Neural progenitor cell (in vitro differentiated cells): ENCODE results near the gene TOX2. TPM values are rescaled to one million over a fixed set of nuclear protein-coding genes. Genes with fewer than 3 reads are reported as not detected.

Source experiments
- DNase-seq: peaks from one replicate; pipeline ENCODE4 v3.0.0-alpha.2; 2016; ENCODE audit warnings: low spot score
- H2AFZ ChIP-seq: fragments of 200-600 bp; sonication (generic); replicated peaks from 2 replicates; pipeline ENCODE4 v1.6.1; 2016; ENCODE audit warnings: antibody characterized with exemption
- H3F3A ChIP-seq: fragments of 200-600 bp; sonication (generic); 2 replicates; pipeline ENCODE4 v1.6.1; 2016; ENCODE audit warnings: antibody characterized with exemption, low read depth
- H3K27ac ChIP-seq: fragments of 200-600 bp; sonication (generic); 2 replicates; pipeline ENCODE4 v1.5.1; 2016; ENCODE audit warnings: mild to moderate bottlenecking
- H3K27me3 ChIP-seq: fragments of 200-600 bp; sonication (generic); 2 replicates; pipeline ENCODE4 v1.6.1; 2016; ENCODE audit warnings: mild to moderate bottlenecking, moderate library complexity
- H3K36me3 ChIP-seq: fragments of 200-600 bp; sonication (generic); 2 replicates; pipeline ENCODE4 v1.5.1; 2016
- H3K4me1 ChIP-seq: fragments of 200-600 bp; sonication (generic); 2 replicates; pipeline ENCODE4 v1.6.1; 2016; ENCODE audit warnings: mixed run types
- H3K4me2 ChIP-seq: fragments of 200-600 bp; sonication (generic); 2 replicates; pipeline ENCODE4 v1.6.1; 2016
- H3K4me3 ChIP-seq: fragments of 200-600 bp; sonication (generic); 2 replicates; pipeline ENCODE4 v1.5.1; 2016
- H3K79me2 ChIP-seq: fragments of 200-600 bp; sonication (generic); 2 replicates; pipeline ENCODE4 v1.6.1; 2016; ENCODE audit warnings: low read depth
- H3K9ac ChIP-seq: fragments of 200-600 bp; sonication (generic); 2 replicates; pipeline ENCODE4 v1.6.1; 2016
- H3K9me3 ChIP-seq: fragments of 200-600 bp; sonication (generic); 2 replicates; pipeline ENCODE4 v1.5.1; 2016; ENCODE audit warnings: low read depth
- H4K20me1 ChIP-seq: fragments of 200-600 bp; sonication (generic); 2 replicates; pipeline ENCODE4 v1.6.1; 2016; ENCODE audit warnings: low read depth
- H3K27ac Mint-ChIP-seq: 3 replicates; pipeline ENCODE4 v1.8.0; 2021; ENCODE audit warnings: mixed read lengths
- H3K27me3 Mint-ChIP-seq: 2 replicates; pipeline ENCODE4 v1.8.0; 2022; ENCODE audit warnings: low read depth, mild to moderate bottlenecking, inconsistent platforms, moderate library complexity, mixed read lengths; ENCODE audit not compliant: insufficient read depth
- H3K36me3 Mint-ChIP-seq: 3 replicates; pipeline ENCODE4 v1.8.0; 2021; ENCODE audit warnings: mixed read lengths
- H3K4me1 Mint-ChIP-seq: 3 replicates; pipeline ENCODE4 v1.8.0; 2021; ENCODE audit warnings: mixed read lengths
- H3K4me3 Mint-ChIP-seq: 3 replicates; pipeline ENCODE4 v1.8.0; 2021; ENCODE audit warnings: mild to moderate bottlenecking, moderate library complexity, mixed read lengths
- H3K9me3 Mint-ChIP-seq: 3 replicates; pipeline ENCODE4 v1.8.0; 2020; ENCODE audit warnings: mixed read lengths
- CTCF ChIP-seq: fragments of 200-600 bp; sonication (generic); IDR thresholded peaks from 2 replicates; pipeline ENCODE4 v1.5.1; 2017; ENCODE audit warnings: antibody characterized with exemption, mild to moderate bottlenecking
- EZH2 ChIP-seq: fragments of 200-600 bp; sonication (generic); IDR thresholded peaks from 2 replicates; pipeline ENCODE4 v1.6.1; 2017; ENCODE audit warnings: antibody characterized with exemption, mild to moderate bottlenecking, moderate library complexity
- EZH2phosphoT487 ChIP-seq: fragments of 200-600 bp; sonication (generic); IDR thresholded peaks from 2 replicates; pipeline ENCODE4 v1.6.1; 2017; ENCODE audit warnings: antibody characterized with exemption
- total RNA-seq: library from RNA; depleted of rRNA; stranded (reverse); fragments of >200 nt; gene quantifications from 2 replicates; pipeline ENCODE4 v1.2.3, GENCODE V29; 2015; ENCODE audit warnings: low replicate concordance

TOX2 gene
- total RNA-seq, 1 donor from 2014 or later, result not detected

GRCh38 chr20:44112889-44113617 is 198.4 kb downstream of the TOX2 start:
- Histone ChIP-seq H3K36me3 (no peaks in the 10 kb centered on the region), H3K27ac (no peak overlapping the region), H3K4me1 (no peaks in the 10 kb centered on the region), H2AFZ (no peak overlapping the region), H3K79me2 (no peaks in the 10 kb centered on the region), H3K9ac (no peak overlapping the region), H3K4me3 (no peak overlapping the region), H3K4me2 (no peak overlapping the region), H3K27me3 (no peaks in the 10 kb centered on the region), H4K20me1 (no peaks in the 10 kb centered on the region), H3K9me3 (no peaks in the 10 kb centered on the region), H3F3A (no peaks in the 10 kb centered on the region)
- Mint-ChIP-seq H3K4me1 (peaks cover 6% of the 10 kb centered on the region), H3K4me3 (no peak overlapping the region), H3K36me3 (no peaks in the 10 kb centered on the region), H3K9me3 (peaks cover 9% of the 10 kb centered on the region), H3K27ac (no peak overlapping the region), H3K27me3 (peaks cover 10% of the 10 kb centered on the region)
- no peak for DNase-seq
- TF ChIP-seq EZH2phosphoT487 (no peak), EZH2 (no peak), CTCF (no peak)

- H3F3A ChIP-seq, result no peaks in the 10 kb centered on the region
- no peak overlapping the region for H3K4me3 ChIP-seq
- no peak overlapping the region for H3K27ac ChIP-seq
- H3K79me2 ChIP-seq, result no peaks in the 10 kb centered on the region
- H3K4me1 ChIP-seq, result no peaks in the 10 kb centered on the region
- Mint-ChIP-seq H3K4me3 (no peak overlapping the region), H3K27ac (peak overlapping the region; percentile 37), H3K27me3 (peaks cover 12% of the 10 kb centered on the region), H3K4me1 (peaks cover 9% of the 10 kb centered on the region), H3K36me3 (no peaks in the 10 kb centered on the region), H3K9me3 (peaks cover 4% of the 10 kb centered on the region)
- H4K20me1 ChIP-seq, result no peaks in the 10 kb centered on the region
- no peak for DNase-seq
- H3K4me2 ChIP-seq, result no peak overlapping the region
- H2AFZ ChIP-seq, result no peak overlapping the region
- H3K27me3 ChIP-seq, result no peaks in the 10 kb centered on the region
- H3K9me3 ChIP-seq, result no peaks in the 10 kb centered on the region
- no peaks in the 10 kb centered on the region for H3K36me3 ChIP-seq
- no peak overlapping the region for H3K9ac ChIP-seq
- TF ChIP-seq EZH2, result no peak
- TF ChIP-seq CTCF, result no peak
- TF ChIP-seq EZH2phosphoT487, result no peak
Measured at GRCh38 chr20:44113618-44114376, 199.1 kb downstream of the TOX2 start.

- DNase-seq, result no peak
- Mint-ChIP-seq H3K27ac (no peak overlapping the region), H3K4me3 (no peak overlapping the region), H3K4me1 (peaks cover 9% of the 10 kb centered on the region), H3K27me3 (peaks cover 12% of the 10 kb centered on the region), H3K36me3 (no peaks in the 10 kb centered on the region), H3K9me3 (no peaks in the 10 kb centered on the region)
- Histone ChIP-seq H3K79me2 (no peaks in the 10 kb centered on the region), H3K9me3 (no peaks in the 10 kb centered on the region), H3K4me3 (no peak overlapping the region), H3F3A (no peaks in the 10 kb centered on the region), H3K36me3 (no peaks in the 10 kb centered on the region), H3K27me3 (no peaks in the 10 kb centered on the region), H4K20me1 (no peaks in the 10 kb centered on the region), H3K4me2 (no peak overlapping the region), H2AFZ (no peak overlapping the region), H3K27ac (no peak overlapping the region), H3K4me1 (no peaks in the 10 kb centered on the region), H3K9ac (no peak overlapping the region)
- TF ChIP-seq EZH2phosphoT487 (no peak), CTCF (no peak), EZH2 (no peak)
Measured at GRCh38 chr20:44115181-44115580, 200.5 kb downstream of the TOX2 start.
